ENCODE measurements around the gene PSD. TPM values are rescaled to one million over a fixed set of nuclear protein-coding genes. Genes with fewer than 3 reads are reported as not detected.
A peak's percentile ranks its signal among the peaks of the same experiment; 100 is the strongest.

The PSD gene
- total and polyA plus RNA-seq, 2 donors (not counting 3 experiments of a cell fraction or from before 2014, with no cell fraction given) = 0.10 to 0.40 TPM

- DNase-seq (ENCODE audit: low read depth, low spot score) = peak; percentile 39
- POLR2A ChIA-PET = interaction anchor here (1.8 kb wide), 1 partner anchor 13 kb away, joined by 6 read pairs; the partner anchor contains the start of gene CUEDC2
- intact Hi-C loops (cut with micrococcal nuclease) = loop anchor here (5.0 kb wide), 3 partner anchors 83 to 228 kb away; partner anchors contain the start of genes ACTR1A and SUFU
Observed at GRCh38 chr10:102419269-102420180, 940 bp upstream of the PSD start.

More at GRCh38 chr10:102419269-102420180, 940 bp upstream of the PSD start:
- Histone ChIP-seq H3K9me1 (replicated peaks; ENCODE audit: control insufficient read depth, extremely low read depth, insufficient read depth, low read length) (no peaks in the 10 kb centered on the region), H2AFZ (ENCODE audit: low read depth, low read length) (peak overlapping the region; percentile 5), H3K79me2 (ENCODE audit: control insufficient read depth, insufficient read depth, low read length) (no peaks in the 10 kb centered on the region), H3K4me3 (replicated peaks in 1 of 3; ENCODE audit: insufficient read depth in 1 of 3, low read depth in 1 of 3, low read length in 3 of 3) (peak overlapping the region; percentile 1 to 20 (median 7)), H4K20me1 (replicated peaks; ENCODE audit: control insufficient read depth, extremely low read depth, insufficient read depth, low read length) (no peaks in the 10 kb centered on the region), H3K36me3 (ENCODE audit: control insufficient read depth in 2 of 2, extremely low read depth in 1 of 2, insufficient read depth in 2 of 2, low read length in 2 of 2) (peaks cover 0 to 9% of the 10 kb centered on the region in 2 experiments), H3K27me3 (ENCODE audit: control insufficient read depth in 2 of 2, insufficient read depth in 2 of 2, low read length in 2 of 2) (peaks cover 3 to 7% of the 10 kb centered on the region in 2 experiments), H3K9ac (replicated peaks; ENCODE audit: extremely low read depth, insufficient read depth, low read length) (no peak overlapping the region), H3K27ac (ENCODE audit: insufficient read depth, low read depth, low read length) (no peak overlapping the region), H3K4me1 (ENCODE audit: control insufficient read depth, extremely low read depth, insufficient read depth, low read length) (peaks cover 20% of the 10 kb centered on the region), H3K9me3 (replicated peaks; ENCODE audit: control insufficient read depth, insufficient read depth, low read length) (no peaks in the 10 kb centered on the region), H3K4me2 (ENCODE audit: insufficient read depth, low read length) (peak overlapping the region; percentile 63)
- dilution Hi-C loops (cut with MboI; ENCODE audit: extremely low pct_ligation_motif_present, low sequenced_read_pairs) = no loop called here
- TF ChIP-seq CTCF (IDR thresholded peaks at IDR 0.05; ENCODE audit: extremely low read depth in 1 of 2, insufficient read depth in 1 of 2, low read depth in 1 of 2, low read length in 2 of 2) = no peak
- TF ChIP-seq EZH2 (IDR thresholded peaks at IDR 0.05; ENCODE audit: borderline replicate concordance, low read depth, low read length, severe bottlenecking) = no peak
- TF ChIP-seq FOS (IDR thresholded peaks at IDR 0.05; ENCODE audit: borderline replicate concordance, insufficient read depth, low read length) = no peak
- TF ChIP-seq MYC (IDR thresholded peaks at IDR 0.05; ENCODE audit: low read depth, low read length) = no peak
- TF ChIP-seq POLR2AphosphoS5 (IDR thresholded peaks at IDR 0.05; ENCODE audit: insufficient read depth, low read depth, low read length) = no peak
- no peak for TF ChIP-seq GATA2 (IDR thresholded peaks at IDR 0.05; ENCODE audit: insufficient read depth, insufficient read length, low read depth, low read length)
- no peak for TF ChIP-seq MAX (IDR thresholded peaks at IDR 0.05; ENCODE audit: insufficient read depth, insufficient read length)
- TF ChIP-seq POLR2A (IDR thresholded peaks at IDR 0.05; ENCODE audit: low read depth, low read length) = no peak
- TF ChIP-seq JUN (IDR thresholded peaks at IDR 0.05; ENCODE audit: borderline replicate concordance, insufficient read depth, insufficient read length, low read depth) = no peak
- CTCF ChIA-PET = interaction anchor here (0.6 to 6.5 kb wide), 7 partner anchors 13 to 250 kb away, joined by 3 to 74 read pairs (median 33); partner anchors contain the start of genes CUEDC2 and NFKB2
- no TSS peak for BruUV-seq (replicated peaks)
- FAIRE-seq = peak; percentile 59
